ENCODE measurements around the gene PANX2. TPM values are rescaled to one million over a fixed set of nuclear protein-coding genes. Genes with fewer than 3 reads are reported as not detected.

The PANX2 gene
- total and polyA plus RNA-seq, 9 of the 15 experiments (the other 6 are each of a cell fraction or from before 2014, with no cell fraction given): 0.01 to 3.9 (median 0.67) TPM; not detected in 1

DNA sequence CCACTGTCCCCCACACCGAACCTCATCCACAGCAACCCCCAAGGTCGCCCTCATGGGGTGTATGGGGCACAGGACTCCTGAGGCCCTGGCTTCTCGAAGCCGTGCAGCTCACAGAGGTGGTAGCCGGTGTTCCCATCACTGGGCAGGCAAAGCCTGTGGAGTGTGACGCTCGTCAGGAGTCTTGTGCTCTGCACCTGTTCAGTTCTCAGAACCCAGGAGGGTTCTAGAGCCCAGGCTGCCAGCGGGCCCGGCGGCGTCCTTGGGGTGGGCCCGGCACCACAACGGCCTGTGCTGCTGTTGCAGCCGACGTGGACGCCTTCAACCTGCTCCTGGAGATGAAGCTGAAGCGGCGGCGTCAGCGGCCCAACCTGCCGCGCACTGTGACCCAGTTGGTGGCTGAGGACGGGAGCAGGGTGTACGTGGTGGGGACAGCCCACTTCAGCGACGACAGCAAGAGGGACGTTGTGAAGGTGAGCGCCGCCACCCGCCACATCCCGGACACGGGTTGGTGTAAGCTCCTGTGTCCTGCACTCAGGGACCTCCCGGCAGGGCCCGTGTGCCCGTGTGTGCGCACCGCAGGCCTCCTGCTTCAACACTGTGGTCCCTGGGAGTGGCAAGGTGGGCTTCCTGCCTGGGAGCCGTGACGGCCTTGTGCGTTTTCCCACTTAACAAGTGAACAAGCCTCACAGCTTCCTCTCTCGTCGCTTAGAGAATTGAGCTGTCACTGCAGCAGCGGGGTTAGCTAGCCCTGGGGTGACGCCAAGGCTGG, 23.7 kb downstream of the PANX2 start:
- no peak for ATAC-seq
- intact Hi-C loops (cut with micrococcal nuclease): no loop called here

More for the DNA sequence above, 23.7 kb downstream of the PANX2 start:
- TF ChIP-seq, protein P1, sequence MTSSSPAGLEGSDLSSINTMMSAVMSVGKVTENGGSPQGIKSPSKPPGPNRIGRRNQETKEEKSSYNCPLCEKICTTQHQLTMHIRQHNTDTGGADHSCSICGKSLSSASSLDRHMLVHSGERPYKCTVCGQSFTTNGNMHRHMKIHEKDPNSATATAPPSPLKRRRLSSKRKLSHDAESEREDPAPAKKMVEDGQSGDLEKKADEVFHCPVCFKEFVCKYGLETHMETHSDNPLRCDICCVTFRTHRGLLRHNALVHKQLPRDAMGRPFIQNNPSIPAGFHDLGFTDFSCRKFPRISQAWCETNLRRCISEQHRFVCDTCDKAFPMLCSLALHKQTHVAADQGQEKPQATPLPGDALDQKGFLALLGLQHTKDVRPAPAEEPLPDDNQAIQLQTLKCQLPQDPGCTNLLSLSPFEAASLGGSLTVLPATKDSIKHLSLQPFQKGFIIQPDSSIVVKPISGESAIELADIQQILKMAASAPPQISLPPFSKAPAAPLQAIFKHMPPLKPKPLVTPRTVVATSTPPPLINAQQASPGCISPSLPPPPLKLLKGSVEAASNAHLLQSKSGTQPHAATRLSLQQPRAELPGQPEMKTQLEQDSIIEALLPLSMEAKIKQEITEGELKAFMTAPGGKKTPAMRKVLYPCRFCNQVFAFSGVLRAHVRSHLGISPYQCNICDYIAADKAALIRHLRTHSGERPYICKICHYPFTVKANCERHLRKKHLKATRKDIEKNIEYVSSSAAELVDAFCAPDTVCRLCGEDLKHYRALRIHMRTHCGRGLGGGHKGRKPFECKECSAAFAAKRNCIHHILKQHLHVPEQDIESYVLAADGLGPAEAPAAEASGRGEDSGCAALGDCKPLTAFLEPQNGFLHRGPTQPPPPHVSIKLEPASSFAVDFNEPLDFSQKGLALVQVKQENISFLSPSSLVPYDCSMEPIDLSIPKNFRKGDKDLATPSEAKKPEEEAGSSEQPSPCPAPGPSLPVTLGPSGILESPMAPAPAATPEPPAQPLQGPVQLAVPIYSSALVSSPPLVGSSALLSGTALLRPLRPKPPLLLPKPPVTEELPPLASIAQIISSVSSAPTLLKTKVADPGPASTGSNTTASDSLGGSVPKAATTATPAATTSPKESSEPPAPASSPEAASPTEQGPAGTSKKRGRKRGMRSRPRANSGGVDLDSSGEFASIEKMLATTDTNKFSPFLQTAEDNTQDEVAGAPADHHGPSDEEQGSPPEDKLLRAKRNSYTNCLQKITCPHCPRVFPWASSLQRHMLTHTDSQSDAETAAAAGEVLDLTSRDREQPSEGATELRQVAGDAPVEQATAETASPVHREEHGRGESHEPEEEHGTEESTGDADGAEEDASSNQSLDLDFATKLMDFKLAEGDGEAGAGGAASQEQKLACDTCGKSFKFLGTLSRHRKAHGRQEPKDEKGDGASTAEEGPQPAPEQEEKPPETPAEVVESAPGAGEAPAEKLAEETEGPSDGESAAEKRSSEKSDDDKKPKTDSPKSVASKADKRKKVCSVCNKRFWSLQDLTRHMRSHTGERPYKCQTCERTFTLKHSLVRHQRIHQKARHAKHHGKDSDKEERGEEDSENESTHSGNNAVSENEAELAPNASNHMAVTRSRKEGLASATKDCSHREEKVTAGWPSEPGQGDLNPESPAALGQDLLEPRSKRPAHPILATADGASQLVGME (CRISPR knock-in tag; IDR thresholded peaks at IDR 0.05): no peak
- peak; percentile 46; the same call in 1 of the 2 replicates for TF ChIP-seq POLR2G (IDR thresholded peaks at IDR 0.05; ENCODE audit: low read depth, low read length)
- no peak for TF ChIP-seq FOXJ2 (tag; IDR thresholded peaks at IDR 0.05)
- no peak for TF ChIP-seq BHLHE40 (IDR thresholded peaks at IDR 0.05; ENCODE audit: low read length)
- TF ChIP-seq, protein P2, sequence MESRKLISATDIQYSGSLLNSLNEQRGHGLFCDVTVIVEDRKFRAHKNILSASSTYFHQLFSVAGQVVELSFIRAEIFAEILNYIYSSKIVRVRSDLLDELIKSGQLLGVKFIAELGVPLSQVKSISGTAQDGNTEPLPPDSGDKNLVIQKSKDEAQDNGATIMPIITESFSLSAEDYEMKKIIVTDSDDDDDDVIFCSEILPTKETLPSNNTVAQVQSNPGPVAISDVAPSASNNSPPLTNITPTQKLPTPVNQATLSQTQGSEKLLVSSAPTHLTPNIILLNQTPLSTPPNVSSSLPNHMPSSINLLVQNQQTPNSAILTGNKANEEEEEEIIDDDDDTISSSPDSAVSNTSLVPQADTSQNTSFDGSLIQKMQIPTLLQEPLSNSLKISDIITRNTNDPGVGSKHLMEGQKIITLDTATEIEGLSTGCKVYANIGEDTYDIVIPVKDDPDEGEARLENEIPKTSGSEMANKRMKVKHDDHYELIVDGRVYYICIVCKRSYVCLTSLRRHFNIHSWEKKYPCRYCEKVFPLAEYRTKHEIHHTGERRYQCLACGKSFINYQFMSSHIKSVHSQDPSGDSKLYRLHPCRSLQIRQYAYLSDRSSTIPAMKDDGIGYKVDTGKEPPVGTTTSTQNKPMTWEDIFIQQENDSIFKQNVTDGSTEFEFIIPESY (CRISPR knock-in tag; IDR thresholded peaks at IDR 0.05): 0 out of 2 replicates have a peak, but pooled peaks have one; percentile 38
- TF ChIP-seq MTF1 (CRISPR knock-in tag; IDR thresholded peaks at IDR 0.05; ENCODE audit: borderline replicate concordance): no peak
- TF ChIP-seq ZNF277 (CRISPR knock-in tag; IDR thresholded peaks at IDR 0.05; ENCODE audit: borderline replicate concordance): no peak
- WGBS (ENCODE audit: insufficient coverage, low coverage, missing lambda C conversion rate): 95% methylated on average over 24 of the region's 44 CpGs
- H3K27ac ChIP-seq (ENCODE audit: extremely low read depth, low read depth, low read length): no peak overlapping the region
- no TSS peak for BruUV-seq (replicated peaks)
- peaks cover 36% of the 10 kb centered on the region for H3K79me2 ChIP-seq (ENCODE audit: control insufficient read depth, insufficient read depth, low read length)
- H3K4me3 ChIP-seq: no peak overlapping the region
- H4K20me1 ChIP-seq (replicated peaks; ENCODE audit: control insufficient read depth, insufficient read depth, low read length): peaks cover 5% of the 10 kb centered on the region
- no peaks in the 10 kb centered on the region for H3K27me3 ChIP-seq (ENCODE audit: control insufficient read depth in 2 of 2, insufficient read depth in 2 of 2, low read length in 2 of 2)
- no peak overlapping the region for H2AFZ ChIP-seq (ENCODE audit: low read depth, low read length)
- CTCF ChIA-PET (ENCODE audit: low intra/inter-chr PET ratio): no interaction called here
- peaks cover 7% of the 10 kb centered on the region for H3K9me1 ChIP-seq (ENCODE audit: control insufficient read depth, insufficient read depth, low read length)
- peak overlapping the region in 1 of 2 experiments; percentile 64; a peak in 1 of 4 replicates for H3K9ac ChIP-seq (ENCODE audit: insufficient read depth in 1 of 2, low read depth in 2 of 2, low read length in 2 of 2)
- DNase-seq (ENCODE audit: extremely low read depth in 1 of 4, low spot score in 3 of 4) (no peak), FAIRE-seq (no peak)
- no peaks in the 10 kb centered on the region for H3K9me3 ChIP-seq (replicated peaks; ENCODE audit: control insufficient read depth, insufficient read depth, low read depth, low read length)
- POLR2A ChIA-PET: no interaction called here
- peaks cover 58% of the 10 kb centered on the region; the same call in 2 of the 3 replicates for H3K36me3 ChIP-seq (ENCODE audit: control insufficient read depth, insufficient read depth, low read length)
- peaks cover 12 to 56% of the 10 kb centered on the region in 2 experiments for H3K4me1 ChIP-seq (replicated peaks in 1 of 2; ENCODE audit: control insufficient read depth in 2 of 2, insufficient read depth in 2 of 2, low read length in 2 of 2)
- in situ Hi-C loops (cut with MboI): no loop called here
- no peak overlapping the region for H3K4me2 ChIP-seq (ENCODE audit: insufficient read depth, low read length)
